Gastrocnemius medialis (tissue), 4 donors: Measurements from ENCODE around the gene ZFAND6.

Source experiments
- CTCF ChIP-seq, 5 experiments: fragments of 450-650 bp in 3 of 5; fragments of 200-600 bp in 2 of 5; sonication (generic) in 2 of 5; IDR thresholded peaks in 4 of 5; conservative IDR thresholded peaks in 1 of 5; 1 replicate in 4 of 5; 2 replicates in 1 of 5; pipeline ENCODE4 v1.5.1; 2016 to 2019; ENCODE audit warnings: antibody characterized with exemption in 5 of 5, mild to moderate bottlenecking in 3 of 5, moderate library complexity in 3 of 5
- POLR2A ChIP-seq, 2 donors: fragments of 450-650 bp; IDR thresholded peaks; one replicate each; pipeline ENCODE4 v1.6.1; 2017; ENCODE audit warnings: antibody characterized with exemption in 2 of 2, mild to moderate bottlenecking in 2 of 2, moderate library complexity in 2 of 2

- no peak for TF ChIP-seq CTCF (IDR thresholded peaks at IDR 0.05 in 4 of 5, conservative IDR thresholded peaks at IDR 0.05 in 1 of 5)
- TF ChIP-seq POLR2A (IDR thresholded peaks at IDR 0.05): no peak
These were observed 79.5 kb downstream of the ZFAND6 start for GRCh38 chr15:80138961-80139360.
